Transverse colon (tissue), 4 donors: ENCODE results near the gene DYDC2.

Experiments
- CTCF ChIP-seq, 5 experiments: fragments of 200-600 bp in 3 of 5; fragments of 450-650 bp in 2 of 5; sonication (generic) in 3 of 5; IDR thresholded peaks; 1 replicate in 2 of 5; 2 replicates in 3 of 5; pipeline ENCODE4 v1.5.1; 2016 to 2017; ENCODE audit warnings: antibody characterized with exemption in 5 of 5, inconsistent platforms in 3 of 5, mild to moderate bottlenecking in 2 of 5, moderate library complexity in 1 of 5
- EP300 ChIP-seq: sonication (generic); formaldehyde crosslinking; IDR thresholded peaks from one replicate; pipeline ENCODE4 v1.6.1; 2017; ENCODE audit warnings: antibody characterized with exemption, low read depth
- POLR2A ChIP-seq: fragments of 450-650 bp; IDR thresholded peaks from one replicate; pipeline ENCODE4 v1.6.1; 2016; ENCODE audit warnings: antibody characterized with exemption, mild to moderate bottlenecking, moderate library complexity
- POLR2AphosphoS5 ChIP-seq, 3 donors: sonication (generic); formaldehyde crosslinking; IDR thresholded peaks; one replicate each; pipeline ENCODE4 v1.6.1; 2016; ENCODE audit warnings: antibody characterized with exemption in 3 of 3

DNA sequence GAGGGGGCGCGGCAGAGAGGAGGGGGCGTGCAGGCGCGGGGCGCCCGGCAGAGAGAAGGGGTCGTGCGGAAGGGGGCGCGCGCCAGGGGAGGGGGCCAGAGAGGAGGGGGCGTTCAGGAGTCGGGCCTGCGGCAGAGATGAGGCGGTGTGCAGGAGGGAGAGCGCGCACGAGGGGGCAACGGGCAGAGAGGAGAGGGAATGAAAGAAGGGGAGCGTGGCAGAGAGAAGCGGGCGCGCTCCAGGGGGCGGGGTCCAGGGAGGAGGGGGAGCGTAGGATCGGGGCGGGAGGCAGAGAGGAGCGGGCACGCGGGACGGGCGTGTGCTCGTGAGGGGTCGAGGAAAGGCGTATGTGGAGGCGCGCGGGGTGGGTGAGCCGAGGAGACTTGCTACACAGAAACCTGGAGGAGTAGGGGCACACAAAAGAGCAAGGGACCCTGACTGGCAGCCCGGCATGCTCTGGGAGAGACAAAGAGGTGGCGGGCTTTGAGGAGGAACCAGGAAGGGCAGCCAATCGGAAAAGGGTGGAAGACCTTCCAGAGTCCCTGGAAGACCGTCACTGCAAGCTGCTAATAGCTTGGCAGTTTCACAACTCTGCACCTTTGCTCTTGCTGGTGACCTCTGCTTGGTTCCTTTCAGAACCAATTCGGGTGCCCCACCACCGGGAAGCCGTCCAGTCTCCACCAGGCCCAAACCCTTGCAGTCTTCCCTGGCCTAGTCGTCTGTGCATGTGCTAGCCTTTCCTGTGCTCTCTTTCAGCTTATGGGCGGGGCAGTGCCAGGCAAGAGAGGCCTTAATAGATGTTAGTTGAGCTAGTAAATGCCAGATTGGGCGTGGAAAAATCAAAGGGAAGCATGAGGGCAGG lies 639 bp downstream of the DYDC2 start:
- TF ChIP-seq CTCF (IDR thresholded peaks at IDR 0.05) (no peak), POLR2A (no peak), POLR2AphosphoS5 (IDR thresholded peaks at IDR 0.05) (no peak), EP300 (no peak)
